Lower leg skin (tissue), 4 donors: ENCODE measurements around the gene MTHFD2L. TPM values are rescaled to one million over a fixed set of nuclear protein-coding genes. Genes with fewer than 3 reads are reported as not detected.

Source experiments
- DNase-seq, 2 donors: peaks; one replicate each; pipeline ENCODE4 v3.0.0-alpha.2; 2019; ENCODE audit warnings: low spot score in 2 of 2
- H3K4me3 ChIP-seq: fragments of 200-600 bp; sonication (generic); 2 replicates; pipeline ENCODE4 v1.5.1; 2017; ENCODE audit warnings: mild to moderate bottlenecking, low read depth; ENCODE audit not compliant: poor library complexity, severe bottlenecking
- CTCF ChIP-seq, 3 donors: fragments of 450-650 bp; IDR thresholded peaks; one replicate each; pipeline ENCODE4 v1.5.1; 2016; ENCODE audit warnings: antibody characterized with exemption in 3 of 3, mild to moderate bottlenecking in 3 of 3, moderate library complexity in 2 of 3
- POLR2A ChIP-seq, 2 donors: fragments of 450-650 bp; IDR thresholded peaks; one replicate each; pipeline ENCODE4 v1.6.1; 2016 to 2017; ENCODE audit warnings: antibody characterized with exemption in 2 of 2, mild to moderate bottlenecking in 1 of 2, moderate library complexity in 1 of 2
- WGBS, 2 donors: methylation state at CpG; one replicate each; pipeline ENCODE4 v1.1.5; 2018; 5-methylcytosine and 5-hydroxymethylcytosine counted together
- intact Hi-C: fragments of 100-400 bp; cut with DNase I; formaldehyde crosslinking; loops from one replicate; pipeline ENCODE4 v1.15.0; 2023; ENCODE audit warnings: low total_unique reads
- total RNA-seq, 4 donors: library from RNA; depleted of rRNA; stranded (reverse); fragments of >200 nt; gene quantifications; one replicate each; pipeline ENCODE4 v1.1.0, GENCODE V29; 2016

MTHFD2L gene
- total RNA-seq, 4 donors from 2014 or later: 3.5 to 16.2 (median 10.9) TPM

GRCh38 chr4:74146581-74147129, 11.3 kb upstream of the MTHFD2L start:
- no peak for DNase-seq
- no peak overlapping the region for H3K4me3 ChIP-seq
- WGBS, 2 donors: 85 to 88% methylated on average over 4 of the region's 4 CpGs
- TF ChIP-seq POLR2A (IDR thresholded peaks at IDR 0.05) (no peak), CTCF (IDR thresholded peaks at IDR 0.05) (no peak)
- intact Hi-C loops: no loop called here

GRCh38 chr4:74148205-74148604, 9.7 kb upstream of the MTHFD2L start:
- WGBS, 2 donors: 94 to 97% methylated on average over 2 of the region's 2 CpGs
- no peak overlapping the region for H3K4me3 ChIP-seq
- no peak for DNase-seq
- no peak for TF ChIP-seq POLR2A (IDR thresholded peaks at IDR 0.05)
- no peak for TF ChIP-seq CTCF (IDR thresholded peaks at IDR 0.05)
- intact Hi-C loops: no loop called here

DNA sequence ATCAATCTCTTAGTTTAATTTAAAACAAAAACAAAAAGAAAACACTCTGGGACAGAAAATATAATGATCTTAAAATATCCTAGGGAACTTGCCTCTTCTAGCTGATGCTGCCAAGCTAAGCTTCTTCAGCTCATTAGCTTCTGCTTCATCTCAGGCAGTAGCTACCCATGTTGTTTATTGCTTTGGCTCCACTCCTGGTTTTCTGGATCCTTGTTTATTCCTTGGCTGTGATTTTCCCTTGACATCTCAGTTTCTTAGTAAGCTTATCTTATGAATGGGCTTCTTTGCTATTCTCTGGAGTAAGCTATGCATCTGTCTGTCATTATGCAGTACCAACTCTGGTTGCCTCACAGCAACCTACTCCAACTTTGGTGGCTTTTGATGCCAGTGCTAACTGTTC, 5.1 kb upstream of the MTHFD2L start:
- no peak overlapping the region for H3K4me3 ChIP-seq
- no peak for DNase-seq
- no peak for TF ChIP-seq CTCF (IDR thresholded peaks at IDR 0.05)
- no peak for TF ChIP-seq POLR2A (IDR thresholded peaks at IDR 0.05)
- intact Hi-C loops: no loop called here

- no peak for DNase-seq
- H3K4me3 ChIP-seq: no peak overlapping the region
- intact Hi-C loops: no loop called here
- no peak for TF ChIP-seq POLR2A (IDR thresholded peaks at IDR 0.05)
- WGBS, 2 donors: 88 to 89% methylated on average over 2 of the region's 2 CpGs
Observed at GRCh38 chr4:74156521-74156920, 1.4 kb upstream of the MTHFD2L start.

- DNase-seq: no peak
- intact Hi-C loops: no loop called here
- H3K4me3 ChIP-seq: peak overlapping the region; percentile 44
- TF ChIP-seq POLR2A (IDR thresholded peaks at IDR 0.05) (no peak), CTCF (IDR thresholded peaks at IDR 0.05) (no peak)
- WGBS, 2 donors: 9 to 13% methylated on average over 2 of the region's 2 CpGs
Observed at GRCh38 chr4:74157154-74157553, 764 bp upstream of the MTHFD2L start.

GRCh38 chr4:74158466-74159142, 686 bp downstream of the MTHFD2L start:
- TF ChIP-seq CTCF (IDR thresholded peaks at IDR 0.05) (no peak), POLR2A (IDR thresholded peaks at IDR 0.05) (no peak)
- intact Hi-C loops: no loop called here
- peak overlapping the region; percentile 44 for H3K4me3 ChIP-seq
- WGBS, 2 donors: 23 to 24% methylated on average over 15 of the region's 15 CpGs
- no peak for DNase-seq
